Measurements from ENCODE around the gene KRT2. TPM values are rescaled to one million over a fixed set of nuclear protein-coding genes. Genes with fewer than 3 reads are reported as not detected.

KRT2 gene
- total and polyA plus RNA-seq, 10 of the 15 experiments (the other 5 are each of a cell fraction or from before 2014, with no cell fraction given), result 0.08 to 0.12 TPM; not detected in 8

DNA sequence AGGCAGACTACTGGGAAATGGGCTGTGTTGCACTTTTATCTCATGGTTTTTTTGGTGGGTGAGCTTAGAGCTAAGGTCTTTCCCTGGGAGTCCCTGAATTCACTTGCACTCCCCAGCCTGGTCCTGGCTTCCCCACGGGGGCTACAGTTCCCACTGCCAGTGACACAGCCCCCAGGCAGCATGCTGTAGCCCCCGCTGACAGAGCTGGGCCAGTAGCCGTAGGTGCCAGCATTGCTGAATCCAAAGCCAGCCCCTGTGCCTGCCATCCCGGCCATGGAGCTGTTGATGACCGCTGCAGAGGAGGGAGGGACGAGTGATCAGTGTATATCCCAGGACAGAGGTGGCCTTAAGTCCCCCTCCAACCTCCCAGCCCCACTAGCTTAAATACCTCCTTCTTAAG, 43.9 kb downstream of the KRT2 start (continued):
- TF ChIP-seq, protein P1, sequence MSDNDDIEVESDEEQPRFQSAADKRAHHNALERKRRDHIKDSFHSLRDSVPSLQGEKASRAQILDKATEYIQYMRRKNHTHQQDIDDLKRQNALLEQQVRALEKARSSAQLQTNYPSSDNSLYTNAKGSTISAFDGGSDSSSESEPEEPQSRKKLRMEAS (IDR thresholded peaks at IDR 0.05; ENCODE audit: low read depth, low read length), result no peak
- no peak for TF ChIP-seq EZH2 (IDR thresholded peaks at IDR 0.05; ENCODE audit: borderline replicate concordance, control insufficient read depth, low read depth, low read length)
- no peak for TF ChIP-seq BCL11A (IDR thresholded peaks at IDR 0.05; ENCODE audit: low read depth, low read length)

DNA sequence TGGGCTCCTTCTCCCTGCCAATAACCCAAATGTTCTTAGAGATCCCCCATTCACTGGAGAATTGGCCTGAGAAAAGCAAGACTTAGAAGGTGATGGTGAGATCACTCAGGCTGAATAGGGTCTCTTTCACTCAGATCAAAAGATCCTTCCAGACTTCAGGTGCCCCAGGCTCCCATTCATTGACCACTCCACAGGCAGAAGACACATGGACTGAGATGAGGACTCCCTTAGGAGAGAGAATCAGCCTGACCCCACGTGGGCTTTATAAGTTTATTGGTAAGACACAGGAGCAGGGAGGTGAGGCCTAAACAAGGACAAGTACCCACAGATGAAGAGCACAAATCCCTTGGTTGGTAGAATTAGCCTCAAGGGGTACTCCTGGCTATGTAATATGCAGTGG, 44.7 kb downstream of the KRT2 start:
- RAD21 ChIA-PET (ENCODE audit: unreplicated experiment), result no interaction called here

More for the DNA sequence above, 44.7 kb downstream of the KRT2 start:
- H3K27ac ChIP-seq (ENCODE audit: control insufficient read depth, insufficient read depth), result no peak overlapping the region
- FAIRE-seq, result no peak
- no peak overlapping the region for H3K4me3 ChIP-seq
- intact Hi-C loops (cut with micrococcal nuclease; ENCODE audit: unreplicated experiment) (no loop called here), in situ Hi-C loops (cut with MboI) (no loop called here)
- no peaks in the 10 kb centered on the region for H4K20me1 ChIP-seq (ENCODE audit: control insufficient read depth, insufficient read depth)
- SMC1A ChIA-PET (ENCODE audit: uncharacterized antibody, unreplicated experiment), result no interaction called here
- no peak overlapping the region for H2AFZ ChIP-seq (ENCODE audit: control insufficient read depth, low read depth, low read length)
- H3K9me3 ChIP-seq (replicated peaks; ENCODE audit: control insufficient read depth, insufficient read depth, low read length), result no peaks in the 10 kb centered on the region
- TF ChIP-seq CBFB (IDR thresholded peaks at IDR 0.05; ENCODE audit: low read depth) (no peak), NFYB (IDR thresholded peaks at IDR 0.05; ENCODE audit: insufficient read depth, low read depth, low read length) (no peak), EGR1 (IDR thresholded peaks at IDR 0.05; ENCODE audit: borderline replicate concordance in 1 of 2, low read depth in 2 of 2, low read length in 2 of 2) (no peak), SIN3A (IDR thresholded peaks at IDR 0.05; ENCODE audit: low read depth, low read length) (no peak), ZSCAN29 (IDR thresholded peaks at IDR 0.05) (no peak), KDM1A (IDR thresholded peaks at IDR 0.05; ENCODE audit: borderline replicate concordance) (no peak), CREM (IDR thresholded peaks at IDR 0.05; ENCODE audit: low read depth) (no peak)
- TF ChIP-seq, protein P2, sequence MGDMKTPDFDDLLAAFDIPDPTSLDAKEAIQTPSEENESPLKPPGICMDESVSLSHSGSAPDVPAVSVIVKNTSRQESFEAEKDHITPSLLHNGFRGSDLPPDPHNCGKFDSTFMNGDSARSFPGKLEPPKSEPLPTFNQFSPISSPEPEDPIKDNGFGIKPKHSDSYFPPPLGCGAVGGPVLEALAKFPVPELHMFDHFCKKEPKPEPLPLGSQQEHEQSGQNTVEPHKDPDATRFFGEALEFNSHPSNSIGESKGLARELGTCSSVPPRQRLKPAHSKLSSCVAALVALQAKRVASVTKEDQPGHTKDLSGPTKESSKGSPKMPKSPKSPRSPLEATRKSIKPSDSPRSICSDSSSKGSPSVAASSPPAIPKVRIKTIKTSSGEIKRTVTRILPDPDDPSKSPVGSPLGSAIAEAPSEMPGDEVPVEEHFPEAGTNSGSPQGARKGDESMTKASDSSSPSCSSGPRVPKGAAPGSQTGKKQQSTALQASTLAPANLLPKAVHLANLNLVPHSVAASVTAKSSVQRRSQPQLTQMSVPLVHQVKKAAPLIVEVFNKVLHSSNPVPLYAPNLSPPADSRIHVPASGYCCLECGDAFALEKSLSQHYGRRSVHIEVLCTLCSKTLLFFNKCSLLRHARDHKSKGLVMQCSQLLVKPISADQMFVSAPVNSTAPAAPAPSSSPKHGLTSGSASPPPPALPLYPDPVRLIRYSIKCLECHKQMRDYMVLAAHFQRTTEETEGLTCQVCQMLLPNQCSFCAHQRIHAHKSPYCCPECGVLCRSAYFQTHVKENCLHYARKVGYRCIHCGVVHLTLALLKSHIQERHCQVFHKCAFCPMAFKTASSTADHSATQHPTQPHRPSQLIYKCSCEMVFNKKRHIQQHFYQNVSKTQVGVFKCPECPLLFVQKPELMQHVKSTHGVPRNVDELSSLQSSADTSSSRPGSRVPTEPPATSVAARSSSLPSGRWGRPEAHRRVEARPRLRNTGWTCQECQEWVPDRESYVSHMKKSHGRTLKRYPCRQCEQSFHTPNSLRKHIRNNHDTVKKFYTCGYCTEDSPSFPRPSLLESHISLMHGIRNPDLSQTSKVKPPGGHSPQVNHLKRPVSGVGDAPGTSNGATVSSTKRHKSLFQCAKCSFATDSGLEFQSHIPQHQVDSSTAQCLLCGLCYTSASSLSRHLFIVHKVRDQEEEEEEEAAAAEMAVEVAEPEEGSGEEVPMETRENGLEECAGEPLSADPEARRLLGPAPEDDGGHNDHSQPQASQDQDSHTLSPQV (IDR thresholded peaks at IDR 0.05), result no peak
- TF ChIP-seq, protein P3, sequence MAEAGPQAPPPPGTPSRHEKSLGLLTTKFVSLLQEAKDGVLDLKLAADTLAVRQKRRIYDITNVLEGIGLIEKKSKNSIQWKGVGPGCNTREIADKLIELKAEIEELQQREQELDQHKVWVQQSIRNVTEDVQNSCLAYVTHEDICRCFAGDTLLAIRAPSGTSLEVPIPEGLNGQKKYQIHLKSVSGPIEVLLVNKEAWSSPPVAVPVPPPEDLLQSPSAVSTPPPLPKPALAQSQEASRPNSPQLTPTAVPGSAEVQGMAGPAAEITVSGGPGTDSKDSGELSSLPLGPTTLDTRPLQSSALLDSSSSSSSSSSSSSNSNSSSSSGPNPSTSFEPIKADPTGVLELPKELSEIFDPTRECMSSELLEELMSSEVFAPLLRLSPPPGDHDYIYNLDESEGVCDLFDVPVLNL (IDR thresholded peaks at IDR 0.05; ENCODE audit: low read depth, low read length), result no peak
- H3K4me2 ChIP-seq (ENCODE audit: control insufficient read depth, insufficient read depth), result no peak overlapping the region
- no peak for ATAC-seq
- no TSS peak for BruUV-seq (replicated peaks)
- POLR2A ChIA-PET, result no interaction called here
- CTCF ChIA-PET, result no interaction called here
- DNase-seq (ENCODE audit: low read depth, low spot score), result no peak
- no peaks in the 10 kb centered on the region for H3K4me1 ChIP-seq (ENCODE audit: control insufficient read depth, insufficient read depth, low read length)
- no peaks in the 10 kb centered on the region for H3K79me2 ChIP-seq (ENCODE audit: control insufficient read depth, insufficient read depth, low read length)
- 0% methylated on average over 1 of the region's 1 CpG for WGBS (ENCODE audit: insufficient coverage, insufficient replicate concordance, low lambda C conversion rate, missing lambda C conversion rate)
- peaks cover 0 to 3% of the 10 kb centered on the region in 2 experiments; a peak in 2 of 4 replicates for H3K27me3 ChIP-seq (replicated peaks in 1 of 2; ENCODE audit: control insufficient read depth in 2 of 2, insufficient read depth in 2 of 2, low read length in 1 of 2)
- no peaks in the 10 kb centered on the region for H3K36me3 ChIP-seq (ENCODE audit: control insufficient read depth in 2 of 2, insufficient read depth in 2 of 2, low read length in 1 of 2)
- H3K9ac ChIP-seq (ENCODE audit: control insufficient read depth, insufficient read depth, low read length), result no peak overlapping the region

Measured in GM12878 (cell line).